ENCODE data around the gene POLR3GL. TPM values are rescaled to one million over a fixed set of nuclear protein-coding genes. Genes with fewer than 3 reads are reported as not detected.

Gene POLR3GL
- polyA plus RNA-seq, 1 donor from 2014 or later, result 38.6 TPM

GRCh38 chr1:146013559-146013922 lies 49.1 kb downstream of the POLR3GL start:
- Histone ChIP-seq H3K79me2 (replicated peaks; ENCODE audit: insufficient read depth, low read length) (no peaks in the 10 kb centered on the region), H3K9me2 (ENCODE audit: insufficient read depth, low read length) (no peaks in the 10 kb centered on the region), H4K20me1 (ENCODE audit: insufficient read depth) (no peaks in the 10 kb centered on the region), H3K27me3 (ENCODE audit: insufficient read depth, low read depth, low read length) (no peaks in the 10 kb centered on the region), H3K36me3 (ENCODE audit: insufficient read depth, low read length) (no peaks in the 10 kb centered on the region), H3K9ac (ENCODE audit: low read length) (no peak overlapping the region), H3K4me3 (ENCODE audit: low read length) (no peak overlapping the region), H3F3A (ENCODE audit: insufficient read depth, low read length, poor library complexity, severe bottlenecking) (no peaks in the 10 kb centered on the region), H3K9me3 (ENCODE audit: low read length) (no peaks in the 10 kb centered on the region), H3K4me2 (ENCODE audit: low read length) (no peak overlapping the region), H2AFZ (ENCODE audit: low read depth, low read length) (no peak overlapping the region), H3K27ac (ENCODE audit: low read length) (no peak overlapping the region)
- no peak for TF ChIP-seq EP300 (conservative IDR thresholded peaks at IDR 0.05; ENCODE audit: poor library complexity, severe bottlenecking)
- no peak for TF ChIP-seq SMC3 (conservative IDR thresholded peaks at IDR 0.05; ENCODE audit: poor library complexity)
- no peak for TF ChIP-seq REST (IDR thresholded peaks at IDR 0.05; ENCODE audit: borderline replicate concordance)
- no peak for TF ChIP-seq POLR2AphosphoS5 (IDR thresholded peaks at IDR 0.05)
- no peak for TF ChIP-seq EZH2 (IDR thresholded peaks at IDR 0.05; ENCODE audit: borderline replicate concordance, insufficient read depth, low read length, poor library complexity, severe bottlenecking)

DNA sequence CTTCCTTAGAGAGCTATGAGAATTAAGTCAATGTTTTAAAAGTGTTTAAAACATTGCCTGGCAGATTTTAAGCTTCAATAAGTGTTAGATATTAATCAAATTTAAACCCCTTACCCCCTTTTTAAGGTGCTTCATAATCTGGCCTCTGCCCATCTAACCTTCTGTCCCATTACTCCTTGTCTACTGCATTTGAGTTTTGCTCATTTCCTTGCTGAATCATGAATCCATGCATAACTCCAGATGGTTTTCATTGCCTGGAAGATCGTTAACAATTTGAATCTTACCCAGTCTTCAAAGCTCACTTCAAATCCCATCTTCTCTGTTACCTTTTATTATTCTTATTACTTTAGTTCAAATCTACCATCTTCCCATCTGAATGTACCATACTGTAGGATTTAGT lies 52.4 kb downstream of the POLR3GL start:
- no peak overlapping the region for H3K4me2 ChIP-seq (ENCODE audit: low read length)
- H3F3A ChIP-seq (ENCODE audit: insufficient read depth, low read length, poor library complexity, severe bottlenecking), result no peaks in the 10 kb centered on the region
- no peak overlapping the region for H3K27ac ChIP-seq (ENCODE audit: low read length)
- H3K4me3 ChIP-seq (ENCODE audit: low read length), result no peak overlapping the region
- H3K9ac ChIP-seq (ENCODE audit: low read length), result no peak overlapping the region
- H2AFZ ChIP-seq (ENCODE audit: low read depth, low read length), result no peak overlapping the region
- H3K36me3 ChIP-seq (ENCODE audit: insufficient read depth, low read length), result no peaks in the 10 kb centered on the region
- H3K79me2 ChIP-seq (replicated peaks; ENCODE audit: insufficient read depth, low read length), result no peaks in the 10 kb centered on the region
- H3K9me3 ChIP-seq (ENCODE audit: low read length), result no peaks in the 10 kb centered on the region
- H3K27me3 ChIP-seq (ENCODE audit: insufficient read depth, low read depth, low read length), result peaks cover 17% of the 10 kb centered on the region
- no peaks in the 10 kb centered on the region for H3K9me2 ChIP-seq (ENCODE audit: insufficient read depth, low read length)
- no peaks in the 10 kb centered on the region for H4K20me1 ChIP-seq (ENCODE audit: insufficient read depth)
- TF ChIP-seq MXI1 (conservative IDR thresholded peaks at IDR 0.05; ENCODE audit: poor library complexity, severe bottlenecking), result no peak
- TF ChIP-seq, protein P1, sequence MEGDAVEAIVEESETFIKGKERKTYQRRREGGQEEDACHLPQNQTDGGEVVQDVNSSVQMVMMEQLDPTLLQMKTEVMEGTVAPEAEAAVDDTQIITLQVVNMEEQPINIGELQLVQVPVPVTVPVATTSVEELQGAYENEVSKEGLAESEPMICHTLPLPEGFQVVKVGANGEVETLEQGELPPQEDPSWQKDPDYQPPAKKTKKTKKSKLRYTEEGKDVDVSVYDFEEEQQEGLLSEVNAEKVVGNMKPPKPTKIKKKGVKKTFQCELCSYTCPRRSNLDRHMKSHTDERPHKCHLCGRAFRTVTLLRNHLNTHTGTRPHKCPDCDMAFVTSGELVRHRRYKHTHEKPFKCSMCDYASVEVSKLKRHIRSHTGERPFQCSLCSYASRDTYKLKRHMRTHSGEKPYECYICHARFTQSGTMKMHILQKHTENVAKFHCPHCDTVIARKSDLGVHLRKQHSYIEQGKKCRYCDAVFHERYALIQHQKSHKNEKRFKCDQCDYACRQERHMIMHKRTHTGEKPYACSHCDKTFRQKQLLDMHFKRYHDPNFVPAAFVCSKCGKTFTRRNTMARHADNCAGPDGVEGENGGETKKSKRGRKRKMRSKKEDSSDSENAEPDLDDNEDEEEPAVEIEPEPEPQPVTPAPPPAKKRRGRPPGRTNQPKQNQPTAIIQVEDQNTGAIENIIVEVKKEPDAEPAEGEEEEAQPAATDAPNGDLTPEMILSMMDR (IDR thresholded peaks at IDR 0.05; ENCODE audit: poor library complexity, severe bottlenecking), result no peak
- TF ChIP-seq SMC3 (conservative IDR thresholded peaks at IDR 0.05; ENCODE audit: poor library complexity), result no peak
- no peak for TF ChIP-seq TAF1 (IDR thresholded peaks at IDR 0.05; ENCODE audit: low read depth)
- no peak for TF ChIP-seq EP300 (conservative IDR thresholded peaks at IDR 0.05; ENCODE audit: poor library complexity, severe bottlenecking)
- no peak for TF ChIP-seq REST (IDR thresholded peaks at IDR 0.05; ENCODE audit: borderline replicate concordance)
- TF ChIP-seq EZH2 (IDR thresholded peaks at IDR 0.05; ENCODE audit: borderline replicate concordance, insufficient read depth, low read length, poor library complexity, severe bottlenecking), result no peak
- no peak for TF ChIP-seq POLR2AphosphoS5 (IDR thresholded peaks at IDR 0.05)
- no peak for TF ChIP-seq RAD21 (conservative IDR thresholded peaks at IDR 0.05)
